Measurements from ENCODE around the gene WRNIP1. TPM values are rescaled to one million over a fixed set of nuclear protein-coding genes. Genes with fewer than 3 reads are reported as not detected.

WRNIP1 gene
- total and polyA plus RNA-seq, 9 of the 15 experiments (the other 6 are each of a cell fraction or from before 2014, with no cell fraction given), result 13.2 to 63.6 (median 48.6) TPM

DNA sequence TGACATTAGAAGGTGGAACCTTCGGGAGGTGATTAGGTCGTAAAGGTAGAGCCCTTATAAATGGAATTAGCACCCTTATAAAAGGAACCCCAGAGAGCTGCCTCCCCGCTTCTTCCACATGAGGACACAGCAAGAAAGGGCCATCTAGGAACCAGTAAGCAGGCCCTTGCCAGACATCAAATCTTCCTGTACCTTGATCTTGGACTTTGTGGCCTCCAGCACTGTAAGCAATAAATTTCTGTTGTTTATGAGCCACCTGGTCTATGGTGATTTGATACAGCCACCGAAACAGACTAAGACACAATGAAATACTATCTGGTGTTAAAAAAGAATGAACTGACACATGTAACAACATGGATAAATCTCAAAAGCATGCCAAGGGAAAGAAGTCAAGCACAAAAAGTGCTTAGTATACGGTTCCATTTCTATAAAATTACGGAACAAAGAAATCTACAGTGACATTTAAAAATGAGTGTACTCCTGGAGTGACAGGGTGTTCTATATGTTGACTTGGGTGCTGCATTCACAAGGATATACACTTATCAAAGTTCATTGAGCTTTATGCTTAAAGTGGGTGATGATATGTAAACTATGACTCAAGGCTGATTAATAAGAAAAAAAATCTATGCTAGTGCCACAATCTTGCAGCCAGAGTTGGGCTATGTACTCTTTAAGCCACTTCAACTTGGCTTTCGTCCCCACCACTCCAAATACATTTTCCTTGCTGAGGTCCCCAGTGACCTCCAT, 58.1 kb downstream of the WRNIP1 start:
- 62% methylated on average over 7 of the region's 7 CpGs for WGBS (ENCODE audit: insufficient coverage, low coverage, missing lambda C conversion rate)
- no peaks in the 10 kb centered on the region for H4K20me1 ChIP-seq (replicated peaks; ENCODE audit: control insufficient read depth, insufficient read depth, low read length)
- BruUV-seq (replicated peaks), result no TSS peak
- no peak overlapping the region for H3K27ac ChIP-seq (ENCODE audit: extremely low read depth, low read depth, low read length)
- DNase-seq (ENCODE audit: extremely low read depth in 1 of 4, low spot score in 3 of 4), result no peak
- in situ Hi-C loops (cut with MboI), result no loop called here
- intact Hi-C loops (cut with micrococcal nuclease), result no loop called here
- no peak overlapping the region for H3K4me3 ChIP-seq
- no peaks in the 10 kb centered on the region for H3K27me3 ChIP-seq (ENCODE audit: control insufficient read depth in 2 of 2, insufficient read depth in 2 of 2, low read length in 2 of 2)
- no peaks in the 10 kb centered on the region for H3K9me3 ChIP-seq (replicated peaks; ENCODE audit: control insufficient read depth, insufficient read depth, low read depth, low read length)
- H3K36me3 ChIP-seq (ENCODE audit: control insufficient read depth, insufficient read depth, low read length), result no peaks in the 10 kb centered on the region
- H3K4me2 ChIP-seq (ENCODE audit: insufficient read depth, low read length), result no peak overlapping the region
- H3K9ac ChIP-seq (ENCODE audit: insufficient read depth in 1 of 2, low read depth in 2 of 2, low read length in 2 of 2), result no peak overlapping the region
- no peaks in the 10 kb centered on the region for H3K9me1 ChIP-seq (ENCODE audit: control insufficient read depth, insufficient read depth, low read length)
- CTCF ChIA-PET (ENCODE audit: low intra/inter-chr PET ratio), result no interaction called here
- H3K79me2 ChIP-seq (ENCODE audit: control insufficient read depth, insufficient read depth, low read length), result no peaks in the 10 kb centered on the region
- H3K4me1 ChIP-seq (replicated peaks in 1 of 2; ENCODE audit: control insufficient read depth in 2 of 2, insufficient read depth in 2 of 2, low read length in 2 of 2), result no peaks in the 10 kb centered on the region
- no peak for FAIRE-seq
- ATAC-seq, result no peak
- no peak overlapping the region for H2AFZ ChIP-seq (ENCODE audit: low read depth, low read length)
- POLR2A ChIA-PET, result interaction anchor here (0.5 to 1.7 kb wide), 3 partner anchors 18 to 43 kb away, joined by 3 to 4 read pairs (median 3); partner anchors contain the start of gene SERPINB1
- TF ChIP-seq NFIC (IDR thresholded peaks at IDR 0.05), result no peak
- no peak for TF ChIP-seq SRSF3 (IDR thresholded peaks at IDR 0.05; ENCODE audit: insufficient read depth, low read length)
- no peak for TF ChIP-seq ELF4 (CRISPR knock-in tag; IDR thresholded peaks at IDR 0.05)
- TF ChIP-seq MNT (conservative IDR thresholded peaks at IDR 0.05), result no peak
- no peak for TF ChIP-seq MTA3 (IDR thresholded peaks at IDR 0.05; ENCODE audit: borderline replicate concordance)
- TF ChIP-seq ZNF764 (CRISPR knock-in tag; IDR thresholded peaks at IDR 0.05; ENCODE audit: low read depth), result no peak
- TF ChIP-seq OTX1 (CRISPR knock-in tag; IDR thresholded peaks at IDR 0.05), result no peak
- no peak for TF ChIP-seq POLR2AphosphoS2 (IDR thresholded peaks at IDR 0.05; ENCODE audit: low read length)
- no peak for TF ChIP-seq ZBTB9 (CRISPR knock-in tag; IDR thresholded peaks at IDR 0.05)
- TF ChIP-seq IRF2 (CRISPR knock-in tag; IDR thresholded peaks at IDR 0.05), result no peak
- TF ChIP-seq ZNF668 (CRISPR knock-in tag; IDR thresholded peaks at IDR 0.05), result no peak
- TF ChIP-seq ZNF263 (CRISPR knock-in tag; IDR thresholded peaks at IDR 0.05; ENCODE audit: borderline replicate concordance), result no peak
- TF ChIP-seq MYBL2 (IDR thresholded peaks at IDR 0.05; ENCODE audit: low read depth), result no peak
- no peak for TF ChIP-seq MYBL2 (CRISPR knock-in tag; IDR thresholded peaks at IDR 0.05; ENCODE audit: borderline replicate concordance)
- TF ChIP-seq, protein P1, sequence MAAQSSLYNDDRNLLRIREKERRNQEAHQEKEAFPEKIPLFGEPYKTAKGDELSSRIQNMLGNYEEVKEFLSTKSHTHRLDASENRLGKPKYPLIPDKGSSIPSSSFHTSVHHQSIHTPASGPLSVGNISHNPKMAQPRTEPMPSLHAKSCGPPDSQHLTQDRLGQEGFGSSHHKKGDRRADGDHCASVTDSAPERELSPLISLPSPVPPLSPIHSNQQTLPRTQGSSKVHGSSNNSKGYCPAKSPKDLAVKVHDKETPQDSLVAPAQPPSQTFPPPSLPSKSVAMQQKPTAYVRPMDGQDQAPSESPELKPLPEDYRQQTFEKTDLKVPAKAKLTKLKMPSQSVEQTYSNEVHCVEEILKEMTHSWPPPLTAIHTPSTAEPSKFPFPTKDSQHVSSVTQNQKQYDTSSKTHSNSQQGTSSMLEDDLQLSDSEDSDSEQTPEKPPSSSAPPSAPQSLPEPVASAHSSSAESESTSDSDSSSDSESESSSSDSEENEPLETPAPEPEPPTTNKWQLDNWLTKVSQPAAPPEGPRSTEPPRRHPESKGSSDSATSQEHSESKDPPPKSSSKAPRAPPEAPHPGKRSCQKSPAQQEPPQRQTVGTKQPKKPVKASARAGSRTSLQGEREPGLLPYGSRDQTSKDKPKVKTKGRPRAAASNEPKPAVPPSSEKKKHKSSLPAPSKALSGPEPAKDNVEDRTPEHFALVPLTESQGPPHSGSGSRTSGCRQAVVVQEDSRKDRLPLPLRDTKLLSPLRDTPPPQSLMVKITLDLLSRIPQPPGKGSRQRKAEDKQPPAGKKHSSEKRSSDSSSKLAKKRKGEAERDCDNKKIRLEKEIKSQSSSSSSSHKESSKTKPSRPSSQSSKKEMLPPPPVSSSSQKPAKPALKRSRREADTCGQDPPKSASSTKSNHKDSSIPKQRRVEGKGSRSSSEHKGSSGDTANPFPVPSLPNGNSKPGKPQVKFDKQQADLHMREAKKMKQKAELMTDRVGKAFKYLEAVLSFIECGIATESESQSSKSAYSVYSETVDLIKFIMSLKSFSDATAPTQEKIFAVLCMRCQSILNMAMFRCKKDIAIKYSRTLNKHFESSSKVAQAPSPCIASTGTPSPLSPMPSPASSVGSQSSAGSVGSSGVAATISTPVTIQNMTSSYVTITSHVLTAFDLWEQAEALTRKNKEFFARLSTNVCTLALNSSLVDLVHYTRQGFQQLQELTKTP (IDR thresholded peaks at IDR 0.05; ENCODE audit: low read depth in 1 of 2, partially characterized antibody in 2 of 2), result no peak
